Endothelial cell of umbilical vein (primary cell): ENCODE results near the gene WNT4. TPM values are rescaled to one million over a fixed set of nuclear protein-coding genes. Genes with fewer than 3 reads are reported as not detected.

Source experiments
- BruUV-seq: library from RNA; stranded (reverse); fragments of 400-500 nt; replicated peaks from 2 replicates; lab custom pipeline; 2021; lab: Mats Ljungman, UMichigan
- CTCF ChIA-PET: fragments of 300-600, 350-600 bp; sonication (Branson Sonifier 250); formaldehyde crosslinking; loops from one replicate; lab custom pipeline; 2021; ENCODE audit warnings: antibody characterized with exemption, inconsistent platforms; lab: Charles Lee
- POLR2A ChIA-PET: fragments of 300-600, 350-600 bp; sonication (Branson Sonifier 250); formaldehyde crosslinking; loops from one replicate; lab custom pipeline; 2021; ENCODE audit warnings: antibody characterized with exemption, inconsistent platforms; lab: Charles Lee
- DNase-seq: peaks from one replicate; pipeline ENCODE4 v3.0.0-alpha.2; 2011; ENCODE audit warnings: low read depth, low spot score
- FAIRE-seq: peaks from 2 replicates; lab custom pipeline; 2011; peaks lifted over from hg19 to GRCh38; lab: Jason Lieb, UNC
- H2AFZ ChIP-seq: 2 replicates; pipeline ENCODE4 v1.6.0; 2012; ENCODE audit warnings: low read depth, low read length, control low read depth, inconsistent platforms
- H3K27ac ChIP-seq: 2 replicates; pipeline ENCODE4 v1.5.1; 2011; ENCODE audit warnings: low read depth, mild to moderate bottlenecking, control low read depth, low read length, moderate library complexity; ENCODE audit not compliant: insufficient read depth
- H3K27me3 ChIP-seq, 2 experiments: 2 replicates each; pipeline versions ENCODE4 v1.6.0 to v1.6.1; 2011; ENCODE audit warnings: low read length in 2 of 2, mixed read lengths in 1 of 2; ENCODE audit not compliant: control insufficient read depth in 2 of 2, insufficient read depth in 2 of 2
- H3K36me3 ChIP-seq, 2 experiments: 2 replicates in 1 of 2; 3 replicates in 1 of 2; pipeline ENCODE4 v1.5.1; 2011; ENCODE audit warnings: low read length in 2 of 2, mild to moderate bottlenecking in 1 of 2, moderate library complexity in 1 of 2; ENCODE audit not compliant: control insufficient read depth in 2 of 2, insufficient read depth in 2 of 2; ENCODE audit errors: extremely low read depth in 1 of 2
- H3K4me1 ChIP-seq: 3 replicates; pipeline ENCODE4 v1.5.1; 2011; ENCODE audit warnings: mild to moderate bottlenecking, low read length; ENCODE audit not compliant: control insufficient read depth, insufficient read depth; ENCODE audit errors: extremely low read depth
- H3K4me2 ChIP-seq: 2 replicates; pipeline ENCODE4 v1.6.1; 2011; ENCODE audit warnings: low read length, control low read depth, mixed read lengths; ENCODE audit not compliant: insufficient read depth
- H3K4me3 ChIP-seq, 3 experiments: fragments of 200-600 bp in 1 of 3; sonication (generic), shearing (Covaris generic) in 1 of 3; replicated peaks in 1 of 3; 2 replicates each; pipeline ENCODE4 v1.5.1; 2011 to 2016; ENCODE audit warnings: control low read depth in 3 of 3, low read length in 3 of 3, mild to moderate bottlenecking in 2 of 3, inconsistent platforms in 1 of 3, low read depth in 1 of 3, moderate library complexity in 1 of 3; ENCODE audit not compliant: insufficient read depth in 1 of 3
- H3K79me2 ChIP-seq: 2 replicates; pipeline ENCODE4 v1.6.0; 2012; ENCODE audit warnings: low read length, inconsistent platforms; ENCODE audit not compliant: control insufficient read depth, insufficient read depth
- H3K9ac ChIP-seq: replicated peaks from 2 replicates; pipeline ENCODE3; 2011; ENCODE audit warnings: low read length, control low read depth; ENCODE audit not compliant: insufficient read depth; ENCODE audit errors: extremely low read depth
- H3K9me1 ChIP-seq: replicated peaks from 3 replicates; pipeline ENCODE4 v1.6.0; 2011; ENCODE audit warnings: mild to moderate bottlenecking, low read length; ENCODE audit not compliant: control insufficient read depth, insufficient read depth; ENCODE audit errors: extremely low read depth
- H3K9me3 ChIP-seq: replicated peaks from 2 replicates; pipeline ENCODE4 v1.5.1; 2012; ENCODE audit warnings: low read length, inconsistent platforms; ENCODE audit not compliant: control insufficient read depth, insufficient read depth
- H4K20me1 ChIP-seq: replicated peaks from 2 replicates; pipeline ENCODE3; 2011; ENCODE audit warnings: mild to moderate bottlenecking, low read length; ENCODE audit not compliant: control insufficient read depth, insufficient read depth; ENCODE audit errors: extremely low read depth
- CTCF ChIP-seq, 2 donors: IDR thresholded peaks; 1 replicate in 1 of 2; 2 replicates in 1 of 2; pipeline ENCODE4 v1.5.1; 2011; ENCODE audit warnings: low read length in 2 of 2, mild to moderate bottlenecking in 2 of 2, moderate library complexity in 2 of 2, control low read depth in 1 of 2, inconsistent platforms in 1 of 2, low read depth in 1 of 2; ENCODE audit not compliant: insufficient read depth in 1 of 2; ENCODE audit errors: extremely low read depth in 1 of 2
- GATA2 ChIP-seq: IDR thresholded peaks from 2 replicates; pipeline ENCODE4 v1.7.0; 2011; ENCODE audit warnings: low read depth, mild to moderate bottlenecking, moderate library complexity, mixed read lengths, low read length; ENCODE audit not compliant: insufficient read length, insufficient read depth
- dilution Hi-C: fragments of 300-500 bp; cut with MboI; formaldehyde crosslinking; loops from one replicate; pipeline ENCODE4 v1.15.0; 2019; ENCODE audit warnings: low sequenced_read_pairs; ENCODE audit not compliant: extremely low pct_ligation_motif_present
- intact Hi-C: fragments of 100-400 bp; cut with micrococcal nuclease; formaldehyde crosslinking; loops from one replicate; pipeline ENCODE4 v1.10.0; 2022
- polyA plus RNA-seq, 4 experiments: library from polyadenylated mRNA; depleted of rRNA in 3 of 4; stranded (reverse) in 3 of 4; unstranded in 1 of 4; fragments of >200 nt; gene quantifications; 2 replicates each; pipeline versions ENCODE4 v1.2.1 to v1.2.3, GENCODE V29; 2011 to 2012; ENCODE audit warnings: missing spikeins in 1 of 4
- total RNA-seq: library from RNA; stranded (reverse); gene quantifications from 2 replicates; pipeline ENCODE4 v1.2.3, GENCODE V29; 2021
- TF ChIP-seq, protein P1 (sequence below): IDR thresholded peaks from 2 replicates; pipeline ENCODE4 v1.6.1; 2011; ENCODE audit not compliant: insufficient read depth, insufficient read length

The WNT4 gene
- total and polyA plus RNA-seq, 2 donors (not counting 3 experiments of a cell fraction or from before 2014, with no cell fraction given): 0.06 TPM; not detected in 1

GRCh38 chr1:22159891-22160290 lies 17.0 kb upstream of the WNT4 start:
- H3K4me3 ChIP-seq: no peak overlapping the region
- H4K20me1 ChIP-seq: no peaks in the 10 kb centered on the region
- intact Hi-C loops: no loop called here
- H3K27ac ChIP-seq: no peak overlapping the region
- ChIA-PET POLR2A (interaction anchor here (0.5 kb wide), 1 partner anchor 111 kb away, joined by 4 read pairs; no protein-coding TSS in a partner anchor), CTCF (interaction anchor here (0.9 to 1.2 kb wide), 2 partner anchors 14 to 52 kb away, joined by 3 read pairs; no protein-coding TSS in a partner anchor)
- H3K9me3 ChIP-seq: no peaks in the 10 kb centered on the region
- H3K36me3 ChIP-seq: no peaks in the 10 kb centered on the region
- no peak for TF ChIP-seq CTCF (IDR thresholded peaks at IDR 0.05; ENCODE audit: extremely low read depth in 1 of 2, insufficient read depth in 1 of 2, low read depth in 1 of 2, low read length in 2 of 2)
- BruUV-seq: no TSS peak
- H3K9ac ChIP-seq: no peak overlapping the region
- H3K4me2 ChIP-seq: no peak overlapping the region
- dilution Hi-C loops: no loop called here
- no peak for FAIRE-seq
- H3K79me2 ChIP-seq: no peaks in the 10 kb centered on the region
- H3K9me1 ChIP-seq: no peaks in the 10 kb centered on the region
- peaks cover 0 to 2% of the 10 kb centered on the region in 2 experiments for H3K27me3 ChIP-seq
- no peak overlapping the region for H2AFZ ChIP-seq
- H3K4me1 ChIP-seq: no peaks in the 10 kb centered on the region
- DNase-seq: no peak

- no peak overlapping the region for H3K27ac ChIP-seq
- H3K4me3 ChIP-seq: no peak overlapping the region
- no peaks in the 10 kb centered on the region for H4K20me1 ChIP-seq
- H3K4me2 ChIP-seq: no peak overlapping the region
- no peak for DNase-seq
- POLR2A ChIA-PET: no interaction called here
- no peaks in the 10 kb centered on the region for H3K36me3 ChIP-seq
- TF ChIP-seq GATA2: no peak
- TF ChIP-seq, protein P1, sequence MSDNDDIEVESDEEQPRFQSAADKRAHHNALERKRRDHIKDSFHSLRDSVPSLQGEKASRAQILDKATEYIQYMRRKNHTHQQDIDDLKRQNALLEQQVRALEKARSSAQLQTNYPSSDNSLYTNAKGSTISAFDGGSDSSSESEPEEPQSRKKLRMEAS: no peak
- CTCF ChIA-PET: no interaction called here
- dilution Hi-C loops (no loop called here), intact Hi-C loops (no loop called here)
- FAIRE-seq: no peak
- no peak overlapping the region for H2AFZ ChIP-seq
- no peaks in the 10 kb centered on the region for H3K79me2 ChIP-seq
- H3K9ac ChIP-seq: no peak overlapping the region
- no peaks in the 10 kb centered on the region for H3K9me3 ChIP-seq
- peaks cover 0 to under 1% of the 10 kb centered on the region in 2 experiments for H3K27me3 ChIP-seq
- no peaks in the 10 kb centered on the region for H3K9me1 ChIP-seq
- no TSS peak for BruUV-seq
- no peaks in the 10 kb centered on the region for H3K4me1 ChIP-seq
Observed at GRCh38 chr1:22158654-22159053, 15.8 kb upstream of the WNT4 start.
